ENCODE results near the gene ERGIC3.
"Not testable (repeated sequence)": the region's sequence is repeated elsewhere in the genome, so short reads cannot be mapped to it uniquely, and the experiment has no call there.

The ERGIC3 gene

GRCh38 chr20:35541783-35542662 is at the start of gene ERGIC3:
Gene ERGIC3, plus strand, starts transcription at chr20:35542078. Its CDS starts 20 bp downstream, at chr20:35542098.
- DNase-seq = peak; percentile 99

GRCh38 chr20:35492352-35492751 is 49.5 kb upstream of the ERGIC3 start:
- no peak for DNase-seq

- no peak for DNase-seq
Measured at GRCh38 chr20:35496481-35496880, 45.4 kb upstream of the ERGIC3 start.

GRCh38 chr20:35497320-35497719 is 44.6 kb upstream of the ERGIC3 start:
- no peak for DNase-seq

- no peak for DNase-seq
Measured at GRCh38 chr20:35497780-35498189, 44.1 kb upstream of the ERGIC3 start.

GRCh38 chr20:35499271-35499670 is 42.6 kb upstream of the ERGIC3 start:
- DNase-seq = no peak

GRCh38 chr20:35502352-35502751 is 39.5 kb upstream of the ERGIC3 start:
- no peak for DNase-seq

GRCh38 chr20:35503281-35503680 is 38.6 kb upstream of the ERGIC3 start:
- no peak for DNase-seq

GRCh38 chr20:35503841-35504561 is 37.9 kb upstream of the ERGIC3 start:
- no peak for DNase-seq

GRCh38 chr20:35504751-35505150 is 37.1 kb upstream of the ERGIC3 start:
- no peak for DNase-seq

- DNase-seq = no peak
Measured at GRCh38 chr20:35506179-35506578, 35.7 kb upstream of the ERGIC3 start.

GRCh38 chr20:35506872-35507638 is 34.8 kb upstream of the ERGIC3 start:
- no peak for DNase-seq

- no peak for DNase-seq
Measured at GRCh38 chr20:35508493-35509218, 33.2 kb upstream of the ERGIC3 start.

- no peak for DNase-seq
Measured at GRCh38 chr20:35510951-35511735, 30.7 kb upstream of the ERGIC3 start.

- DNase-seq = no peak
Measured at GRCh38 chr20:35511814-35512420, 30.0 kb upstream of the ERGIC3 start.

GRCh38 chr20:35514371-35514932 is 27.4 kb upstream of the ERGIC3 start:
- no peak for DNase-seq

GRCh38 chr20:35515341-35515740 is 26.5 kb upstream of the ERGIC3 start:
- no peak for DNase-seq

GRCh38 chr20:35515949-35516645 is 25.8 kb upstream of the ERGIC3 start:
- DNase-seq = no peak

GRCh38 chr20:35517125-35517524 is 24.8 kb upstream of the ERGIC3 start:
- DNase-seq = no peak

- not testable (repeated sequence) for DNase-seq
Measured at GRCh38 chr20:35517767-35518166, 24.1 kb upstream of the ERGIC3 start.

Data from NCI-H146 (cell line).